GM19467 (cell line): ENCODE measurements around the gene TWF2.

Experiments
- ATAC-seq: cut with Tn5 transposase; IDR thresholded peaks from one replicate; pipeline ENCODE4 v1.9.1; 2021; ENCODE audit warnings: mild to moderate bottlenecking, moderate library complexity; ENCODE audit not compliant: unreplicated experiment

The TWF2 gene

GRCh38 chr3:52259035-52259434, 20.1 kb upstream of the TWF2 start:
- no peak for ATAC-seq

GRCh38 chr3:52257911-52258310, 19.0 kb upstream of the TWF2 start:
- ATAC-seq = no peak

GRCh38 chr3:52256622-52257021, 17.7 kb upstream of the TWF2 start:
- ATAC-seq = no peak

- ATAC-seq = no peak
These were observed 17.2 kb upstream of the TWF2 start for GRCh38 chr3:52256159-52256558.

GRCh38 chr3:52254608-52255007, 15.7 kb upstream of the TWF2 start:
- ATAC-seq = no peak

GRCh38 chr3:52253314-52254304, 14.7 kb upstream of the TWF2 start:
- peak; percentile 86 for ATAC-seq

- no peak for ATAC-seq
These were observed 11.2 kb upstream of the TWF2 start for GRCh38 chr3:52250122-52250521.

GRCh38 chr3:52249683-52250082, 10.7 kb upstream of the TWF2 start:
- ATAC-seq = no peak

GRCh38 chr3:52248816-52249547, 10.0 kb upstream of the TWF2 start:
- no peak for ATAC-seq

- ATAC-seq = no peak
These were observed 9.2 kb upstream of the TWF2 start for GRCh38 chr3:52248165-52248541.

GRCh38 chr3:52247409-52248164, 8.6 kb upstream of the TWF2 start:
- ATAC-seq = no peak

GRCh38 chr3:52246728-52247408, 7.9 kb upstream of the TWF2 start:
- no peak for ATAC-seq

- no peak for ATAC-seq
These were observed 7.3 kb upstream of the TWF2 start for GRCh38 chr3:52246264-52246620.

GRCh38 chr3:52245322-52246263, 6.6 kb upstream of the TWF2 start, which contains the start of gene PPM1M:
PPM1M (plus strand) TSS chr3:52245759; CDS start chr3:52245825, 66 bp downstream.
- peak; percentile 32 for ATAC-seq

GRCh38 chr3:52243791-52244628, 5.1 kb upstream of the TWF2 start:
- no peak for ATAC-seq

- no peak for ATAC-seq
These were observed 3.1 kb upstream of the TWF2 start for GRCh38 chr3:52242039-52242438.

GRCh38 chr3:52240886-52241370, 2.0 kb upstream of the TWF2 start:
- no peak for ATAC-seq

GRCh38 chr3:52240059-52240885, 1.3 kb upstream of the TWF2 start:
- ATAC-seq = no peak
